Measurements from ENCODE around the gene ZBTB20.

The ZBTB20 gene

DNA sequence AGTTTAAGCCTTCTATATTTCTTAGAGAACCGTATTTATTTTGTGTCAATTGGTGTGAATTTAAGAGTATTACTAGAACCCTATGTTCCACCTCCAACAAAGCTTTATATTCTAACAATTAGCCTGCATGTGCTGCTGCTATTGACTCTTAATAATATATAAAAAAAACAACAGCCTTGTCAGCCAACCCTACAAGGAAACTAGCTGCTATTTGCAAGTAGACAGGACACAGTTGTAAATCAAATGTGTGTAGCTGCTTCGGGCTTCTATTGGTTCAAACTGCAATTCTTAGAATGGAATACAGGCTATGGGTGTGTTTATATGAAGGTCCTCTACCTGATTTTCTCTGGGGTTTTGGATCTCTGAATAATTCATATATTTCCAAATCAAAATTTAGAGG lies 60.7 kb downstream of the ZBTB20 start:
- no peak for DNase-seq

DNA sequence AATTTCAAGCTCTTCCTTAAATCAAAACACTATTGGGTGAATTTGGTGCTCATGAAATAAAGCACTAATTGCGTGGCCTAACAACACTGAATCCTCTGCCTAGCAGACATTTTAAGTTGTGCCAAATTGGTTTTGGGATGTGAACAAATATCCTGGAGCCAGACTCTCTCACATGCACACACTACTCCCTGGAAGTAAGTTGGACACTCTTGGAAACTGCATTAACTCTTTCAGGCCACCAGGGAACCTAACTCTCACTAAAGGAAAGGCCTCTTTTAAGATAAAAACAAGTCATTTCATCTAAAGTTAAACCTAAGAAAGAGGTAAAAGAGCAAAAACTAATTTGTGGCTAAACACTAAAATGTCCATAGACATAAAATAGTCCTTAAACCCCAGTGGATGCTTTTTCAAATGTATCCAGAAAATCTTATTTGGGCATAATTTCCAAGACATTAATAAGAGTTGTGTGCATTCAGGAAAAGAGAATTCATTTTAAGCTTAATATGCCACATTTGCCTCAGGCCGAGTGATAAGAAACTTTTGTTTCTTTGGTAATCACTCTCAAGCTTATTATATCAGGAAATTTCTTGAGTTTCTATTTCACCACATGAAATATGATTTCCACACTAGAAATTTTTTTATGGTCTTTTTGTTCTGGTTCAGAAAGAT lies 61.8 kb downstream of the ZBTB20 start:
- no peak for DNase-seq

DNA sequence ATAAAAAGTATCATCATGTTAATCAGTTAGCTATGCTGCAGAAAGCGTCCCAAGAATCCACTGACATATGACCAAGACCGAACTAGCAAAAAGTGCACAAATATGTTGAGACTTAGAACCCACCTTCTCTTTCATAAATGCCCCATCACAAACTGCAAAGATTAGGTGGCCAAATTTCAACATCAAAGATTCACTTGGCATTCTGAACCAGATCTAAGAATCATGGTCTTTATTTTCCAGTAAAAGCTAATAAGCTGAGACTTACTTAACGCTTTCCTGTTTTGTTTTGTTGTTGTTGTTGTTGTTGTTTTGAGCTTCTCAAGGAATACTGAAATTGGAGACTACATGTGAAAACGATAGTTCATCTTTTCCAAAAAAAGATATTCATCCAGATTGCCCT lies 62.4 kb downstream of the ZBTB20 start:
- DNase-seq, result no peak

DNA sequence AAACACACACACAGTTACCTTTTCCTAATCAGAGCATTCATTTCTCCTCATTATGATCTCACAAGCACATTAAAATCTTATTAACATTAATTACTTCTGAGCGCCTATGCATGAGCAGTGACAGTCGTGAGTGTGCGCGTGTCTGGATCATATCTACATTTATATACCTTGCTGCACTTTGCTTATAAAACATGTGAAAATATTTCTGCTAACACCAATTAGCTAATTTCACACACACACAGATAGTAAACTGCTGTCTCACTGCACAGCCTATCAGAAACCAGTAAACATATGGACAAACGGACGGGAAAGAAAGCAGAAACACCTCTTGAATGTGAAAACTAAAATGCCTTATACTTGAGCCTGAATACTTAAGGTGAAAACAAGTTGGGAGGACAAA lies 64.8 kb downstream of the ZBTB20 start:
- DNase-seq, result no peak

DNA sequence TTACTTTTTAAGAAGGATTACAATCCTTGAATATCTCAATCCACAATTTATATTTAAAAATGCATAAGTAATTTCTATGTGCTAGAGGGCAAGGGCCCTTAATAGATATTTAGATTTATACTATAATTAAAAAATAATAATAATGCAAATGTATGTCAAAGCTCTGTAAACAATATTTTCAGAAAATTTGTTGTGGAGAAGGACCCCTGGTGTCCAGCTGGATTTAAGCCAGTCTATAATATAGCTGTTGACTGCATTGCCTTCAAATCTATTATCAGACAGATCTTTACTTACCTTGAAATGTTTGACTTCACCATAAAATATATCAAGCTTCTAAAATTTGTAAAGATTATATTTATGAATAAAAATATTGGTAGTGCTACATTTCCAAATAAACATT lies 65.6 kb downstream of the ZBTB20 start:
- no peak for DNase-seq

DNA sequence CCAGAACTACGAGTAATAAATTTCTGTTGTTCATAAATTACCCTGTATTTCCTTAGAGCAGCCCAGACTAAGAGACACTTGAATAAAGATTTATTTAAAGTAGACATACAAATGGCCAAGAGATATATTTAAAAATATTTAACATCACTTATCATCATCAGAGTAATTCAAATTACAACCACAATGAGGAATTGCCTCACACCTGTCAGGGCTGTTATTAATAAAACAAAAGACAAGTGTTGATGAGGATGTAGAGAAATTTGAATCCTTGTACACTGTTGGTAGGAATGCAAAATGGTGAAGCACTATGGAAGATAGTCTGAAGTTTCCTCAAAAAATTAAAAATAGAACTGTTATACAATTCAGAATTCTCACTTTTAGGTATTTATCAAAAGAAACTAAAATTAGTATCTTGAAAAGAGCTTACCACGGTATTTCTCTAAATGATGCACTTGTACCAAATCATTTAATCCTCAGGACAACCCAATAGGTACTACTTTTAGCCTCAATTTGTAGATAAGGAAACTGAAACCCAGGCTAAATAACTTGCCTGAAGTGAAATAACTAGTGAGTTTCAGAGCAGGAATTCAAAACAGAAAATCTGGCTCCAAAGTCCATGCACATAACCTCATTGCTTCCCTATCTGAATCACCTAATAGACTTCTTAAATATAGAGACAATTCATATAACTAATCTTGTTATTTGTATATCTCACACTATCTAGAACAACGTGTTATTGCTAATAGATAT lies 69.4 kb downstream of the ZBTB20 start:
- no peak for DNase-seq

DNA sequence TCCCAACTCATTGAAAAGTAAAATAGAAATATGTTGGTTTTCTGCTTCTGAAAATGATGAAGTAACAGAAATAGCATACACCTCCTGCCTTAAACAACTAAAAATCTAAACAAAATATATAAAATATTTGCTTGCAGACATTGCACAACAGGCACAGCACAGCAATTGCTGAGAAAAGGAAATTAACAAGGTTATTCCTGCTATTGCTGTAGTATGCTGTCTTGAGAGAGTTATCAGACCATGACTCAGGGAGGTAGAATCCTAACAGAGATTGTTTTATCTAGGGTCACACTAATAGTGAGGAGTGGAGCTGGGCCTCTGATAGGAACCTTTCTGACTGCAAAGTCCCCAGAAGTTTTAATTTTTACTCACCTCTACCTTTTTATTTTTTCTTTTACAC lies 72.6 kb downstream of the ZBTB20 start:
- no peak for DNase-seq

DNA sequence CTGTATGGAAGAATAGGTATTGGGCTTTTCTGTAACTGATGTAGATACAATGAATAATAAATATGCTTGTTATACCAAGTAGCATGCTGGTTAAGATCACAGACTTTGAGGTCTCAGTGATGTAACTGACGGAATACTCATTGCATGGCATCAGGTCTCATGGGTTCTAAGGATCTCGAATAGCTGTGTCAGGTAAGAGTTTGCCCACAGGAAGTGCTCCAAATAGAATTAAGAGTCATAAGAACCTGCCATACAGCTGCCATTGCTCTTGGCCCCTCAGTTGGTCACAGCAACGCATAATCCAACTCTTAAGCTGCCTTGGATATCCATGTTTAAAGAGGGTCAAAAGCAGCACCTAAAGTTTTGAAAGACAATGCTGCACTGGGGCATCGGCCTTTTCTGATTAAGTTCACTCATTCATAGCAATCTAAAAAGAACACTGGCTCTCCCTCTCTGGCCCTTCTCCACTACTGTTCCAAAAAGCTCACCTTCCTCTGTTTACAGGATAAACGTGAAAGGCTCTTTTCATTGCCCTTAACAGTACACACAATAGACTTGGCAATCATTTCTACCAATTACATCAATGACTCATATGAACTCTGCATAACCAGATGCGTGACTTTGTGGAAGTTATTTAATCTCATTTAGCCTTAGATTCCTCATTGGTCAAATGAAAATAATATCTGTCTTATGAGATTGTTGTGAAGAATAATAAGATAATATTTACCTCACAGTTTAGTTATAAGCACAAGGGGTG lies 74.6 kb downstream of the ZBTB20 start:
- no peak for DNase-seq

DNA sequence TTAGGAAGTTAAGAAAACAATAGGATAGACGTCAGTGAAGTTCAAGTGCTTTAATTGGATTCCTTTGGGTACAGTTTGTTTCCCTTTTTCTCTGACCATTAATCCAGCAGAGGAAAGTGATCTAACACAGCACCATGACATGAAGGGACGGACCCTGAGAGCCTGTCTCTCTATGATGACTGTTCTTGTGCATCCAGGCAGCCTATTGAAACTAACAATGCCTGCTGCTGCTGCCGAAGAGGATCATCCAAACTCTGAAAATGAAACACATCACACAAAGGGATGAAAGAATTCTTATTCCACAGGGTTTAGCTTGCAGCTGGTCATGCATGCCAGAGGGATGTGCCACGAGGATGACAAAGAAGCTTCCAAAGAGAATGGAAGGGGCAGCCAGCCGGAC lies 75.5 kb downstream of the ZBTB20 start:
- no peak for DNase-seq

DNA sequence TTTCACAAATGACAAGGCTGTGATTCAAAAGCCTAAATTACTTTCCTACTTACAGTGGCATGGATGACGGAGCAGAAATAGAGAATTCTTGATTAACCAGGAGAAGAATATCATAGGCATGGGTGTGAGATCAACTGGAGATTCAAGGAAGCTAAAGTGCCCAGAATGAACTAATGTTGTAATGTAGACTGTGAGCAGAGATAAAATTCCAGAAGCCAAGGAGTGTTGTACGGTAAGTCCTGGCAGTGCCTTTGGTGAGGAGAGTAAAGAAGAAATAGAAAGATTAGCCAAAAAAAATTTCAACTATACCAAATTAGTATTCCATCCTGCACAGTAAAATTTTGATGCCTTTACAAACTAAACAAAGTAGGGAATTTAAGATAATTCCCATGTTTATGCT lies 75.9 kb downstream of the ZBTB20 start:
- DNase-seq, result no peak

DNA sequence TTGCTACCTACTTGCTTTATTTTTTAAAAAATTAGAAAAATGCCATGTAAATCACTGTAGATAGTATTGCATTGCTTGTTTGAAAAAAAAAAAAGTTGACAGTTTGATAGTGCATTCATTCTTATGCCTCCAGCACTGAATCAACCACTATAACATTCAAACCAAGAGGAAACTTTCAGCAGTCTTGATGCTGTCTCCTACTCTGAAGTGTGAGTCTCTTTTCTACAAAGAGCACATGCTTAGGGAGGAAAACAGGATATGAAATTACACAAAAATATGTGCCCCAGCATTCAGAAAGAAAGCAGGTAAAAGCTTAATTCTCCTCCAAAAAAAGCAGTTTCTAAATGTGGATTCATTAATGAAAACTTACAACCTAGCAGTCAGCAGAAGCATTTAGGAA lies 78.3 kb downstream of the ZBTB20 start:
- no peak for DNase-seq

DNA sequence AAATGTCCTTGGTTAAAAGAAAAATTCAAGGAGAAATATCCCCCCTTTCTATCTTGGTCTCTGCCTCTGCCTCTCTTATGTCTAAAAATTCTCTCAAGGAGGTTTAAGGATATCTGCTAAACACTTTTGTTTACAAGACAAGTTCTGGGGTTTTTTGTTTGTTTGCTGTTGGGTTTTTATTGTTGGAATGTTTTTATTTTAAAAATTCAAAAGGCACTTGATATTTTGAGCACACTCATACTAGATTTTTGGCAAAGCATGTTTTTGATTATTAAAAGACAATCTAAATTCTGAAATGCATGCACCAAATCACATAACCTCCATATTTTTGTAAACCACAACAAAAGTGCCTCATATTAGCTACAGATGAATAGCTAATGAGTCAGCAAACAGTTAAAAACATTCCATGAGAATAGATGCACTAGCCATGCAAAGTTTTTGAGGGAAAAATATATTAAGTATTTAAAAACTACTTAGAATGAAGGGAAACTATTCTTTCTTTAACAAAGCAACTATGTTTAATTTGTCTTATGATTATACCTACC lies 84.6 kb downstream of the ZBTB20 start:
- DNase-seq, result no peak

DNA sequence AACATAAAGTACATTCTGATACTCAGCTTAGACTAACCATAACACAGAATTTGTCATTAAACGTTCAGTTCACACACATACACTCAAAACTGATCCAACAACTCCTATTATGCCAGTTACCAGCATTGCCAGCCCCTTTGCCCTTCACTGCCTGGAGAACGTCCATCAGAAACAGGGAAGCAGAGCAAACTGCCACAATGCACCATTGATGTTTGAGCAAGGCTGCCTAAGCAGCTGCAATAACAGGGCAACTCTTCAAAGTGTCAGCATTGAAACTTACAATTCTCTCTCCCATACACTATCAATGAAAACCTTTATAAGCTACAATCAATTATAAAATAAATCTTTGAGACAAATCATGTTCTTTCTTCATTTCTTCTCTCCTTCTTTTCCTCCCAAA lies 85.1 kb downstream of the ZBTB20 start:
- no peak for DNase-seq

DNA sequence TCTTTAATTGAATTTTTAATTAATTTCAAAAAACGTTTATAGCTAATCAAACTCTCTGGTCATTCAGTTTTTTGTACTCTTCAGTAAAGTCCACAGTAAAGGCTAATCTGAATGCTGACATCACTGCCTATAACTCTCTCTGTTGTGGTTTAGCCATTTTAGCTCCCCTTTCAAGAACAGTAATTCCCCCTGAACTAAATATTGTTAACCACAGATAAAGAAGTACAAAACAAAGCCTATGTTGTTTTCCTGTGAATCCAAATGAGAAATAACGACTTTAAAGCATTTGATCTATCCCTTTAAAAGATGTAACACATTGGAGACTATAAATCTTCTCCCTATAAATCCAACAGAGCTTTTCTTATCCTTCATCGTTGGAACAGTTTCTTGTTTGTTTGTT lies 94.2 kb downstream of the ZBTB20 start:
- no peak for DNase-seq

DNA sequence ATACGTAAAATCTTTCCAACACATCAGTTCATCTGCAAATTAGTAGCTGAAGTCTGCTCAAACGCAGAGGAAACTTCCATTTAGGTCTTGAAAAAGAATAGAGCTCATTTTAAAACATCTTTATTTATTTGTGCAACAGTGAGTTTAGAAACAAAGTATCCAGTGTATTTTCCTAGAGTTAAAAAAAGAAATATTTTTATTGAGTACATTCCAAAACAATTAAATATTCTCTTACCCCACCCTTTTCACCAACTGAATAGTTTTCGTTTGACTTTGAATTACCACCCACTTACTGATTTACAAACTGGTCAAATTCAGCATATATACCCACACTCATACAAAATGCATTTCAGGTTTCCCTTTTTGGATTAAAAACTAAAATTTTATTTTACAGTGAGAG lies 104.7 kb downstream of the ZBTB20 start:
- no peak for DNase-seq

DNA sequence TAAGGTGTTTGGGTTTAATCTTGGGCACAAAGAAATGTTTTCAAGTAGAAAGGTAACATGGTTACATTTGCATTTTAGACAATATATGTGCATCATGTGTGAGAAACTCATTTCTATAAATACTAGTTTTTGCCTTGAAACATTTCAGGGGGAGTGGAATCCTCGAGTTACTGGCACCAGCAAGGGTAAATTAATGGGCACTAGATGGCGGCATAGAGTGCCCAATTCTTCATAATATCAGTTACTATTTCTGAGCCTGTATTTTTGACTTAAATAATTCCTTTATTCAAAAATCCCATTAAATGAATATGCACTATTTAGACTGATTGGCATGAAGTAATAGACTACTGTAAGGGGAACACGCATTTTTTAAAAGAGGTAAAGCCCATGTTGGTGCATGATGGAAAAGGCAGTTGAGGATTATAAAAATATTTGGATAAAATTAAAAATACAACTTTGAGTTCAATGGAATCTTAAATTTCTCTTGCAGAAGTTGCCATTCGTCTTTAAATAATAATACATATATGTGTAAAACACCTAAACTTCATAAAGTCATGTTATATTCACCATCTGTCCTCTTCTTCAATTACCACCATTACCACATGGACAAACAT lies 106.3 kb downstream of the ZBTB20 start:
- DNase-seq, result peak; percentile 52

DNA sequence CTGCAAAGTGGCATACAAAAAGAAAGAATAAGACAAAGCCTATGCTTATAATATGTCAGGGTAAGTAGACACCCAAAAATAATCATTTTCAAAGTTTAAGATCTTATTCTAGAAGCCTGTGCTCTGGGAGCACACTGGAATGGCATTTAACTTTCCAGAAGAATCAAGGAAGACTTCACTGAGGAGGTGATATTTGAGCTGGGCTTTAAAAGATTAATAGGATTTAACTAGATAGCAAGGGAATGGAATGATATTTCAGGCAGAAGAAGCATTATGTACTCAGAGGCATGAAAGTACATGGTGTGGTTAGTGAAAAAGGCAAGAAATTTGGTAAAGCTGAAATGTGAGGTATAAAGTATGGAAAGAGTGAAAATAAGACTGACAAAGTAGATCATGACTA lies 106.8 kb downstream of the ZBTB20 start:
- no peak for DNase-seq

DNA sequence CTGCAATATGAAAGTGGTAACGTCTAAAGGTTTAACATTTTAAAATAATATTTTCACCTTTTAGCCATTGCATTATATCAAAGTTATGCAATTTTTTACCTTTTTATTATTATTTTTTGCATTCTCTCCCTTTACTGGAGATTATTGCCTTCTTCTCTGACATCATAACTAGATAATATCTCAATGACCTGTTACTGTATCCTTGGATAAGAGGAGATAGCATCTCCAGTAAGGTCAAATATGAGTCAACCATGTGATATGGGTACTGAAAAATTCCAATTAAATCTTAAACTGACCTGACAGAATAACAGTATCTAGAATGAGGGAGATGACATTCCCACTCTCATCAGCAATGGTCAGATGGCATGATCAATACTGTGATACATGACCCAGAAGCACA lies 108.3 kb downstream of the ZBTB20 start:
- DNase-seq, result no peak

DNA sequence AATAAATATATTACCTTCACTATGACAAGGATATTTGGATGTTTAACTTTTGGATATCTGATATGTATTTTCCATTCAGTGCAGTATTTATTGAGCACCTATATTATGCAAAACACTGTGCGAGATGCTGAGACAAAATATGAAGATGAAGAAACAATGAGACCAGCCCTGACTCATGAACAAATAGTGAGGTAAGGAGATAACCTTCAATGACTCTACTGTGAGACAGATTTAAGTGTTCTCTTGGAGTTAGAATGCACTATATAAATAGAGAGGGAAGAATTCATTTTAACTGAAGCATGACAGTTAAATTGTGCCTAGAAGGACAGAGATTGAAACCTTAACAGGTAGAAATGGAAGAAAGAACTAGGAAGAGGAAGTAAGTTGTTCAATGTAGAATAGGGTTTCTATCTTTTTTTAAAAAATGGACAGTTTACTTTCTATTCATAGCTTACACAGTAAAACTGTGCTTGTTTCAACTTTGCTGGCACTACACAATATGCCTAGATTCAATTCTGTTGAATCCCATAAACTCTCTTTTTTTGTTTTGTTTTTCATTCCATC lies 124.2 kb downstream of the ZBTB20 start:
- no peak for DNase-seq

DNA sequence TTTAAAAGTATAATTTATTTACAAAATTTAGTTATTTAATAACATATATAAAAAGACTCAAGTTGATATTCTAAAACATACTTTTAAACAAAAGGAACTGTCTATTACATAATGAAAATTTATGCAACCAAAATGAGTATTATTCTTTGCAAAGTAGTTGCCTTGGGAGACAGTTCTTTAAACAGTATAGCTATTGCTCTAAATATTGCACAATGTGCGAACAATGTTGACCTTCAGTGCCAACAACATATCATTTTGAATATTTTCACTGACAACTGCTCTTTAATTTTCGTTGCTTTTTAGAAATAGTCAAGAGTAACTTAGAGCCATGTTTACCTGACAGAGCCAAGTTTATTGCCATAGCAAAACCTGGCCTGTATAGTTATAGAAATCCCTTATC lies 124.9 kb downstream of the ZBTB20 start:
- no peak for DNase-seq

DNA sequence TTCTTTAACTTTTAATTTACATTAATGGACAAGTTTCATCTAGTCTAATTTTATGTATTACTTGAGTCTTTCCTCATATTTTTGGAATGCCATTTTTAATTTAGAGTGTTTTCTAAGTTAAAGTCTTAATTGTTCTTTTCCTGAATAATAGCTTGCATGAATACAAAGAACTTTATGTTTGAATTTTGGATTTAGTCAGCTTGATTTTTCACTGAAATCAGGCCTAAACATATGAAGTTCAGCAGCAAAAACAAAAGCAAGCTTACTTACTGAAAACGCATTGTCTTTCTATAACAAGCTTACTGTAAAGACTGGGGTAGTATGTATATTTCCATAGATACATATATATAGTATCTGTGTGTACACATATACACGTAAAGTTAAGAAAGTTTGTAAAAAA lies 126.0 kb downstream of the ZBTB20 start:
- no peak for DNase-seq

DNA sequence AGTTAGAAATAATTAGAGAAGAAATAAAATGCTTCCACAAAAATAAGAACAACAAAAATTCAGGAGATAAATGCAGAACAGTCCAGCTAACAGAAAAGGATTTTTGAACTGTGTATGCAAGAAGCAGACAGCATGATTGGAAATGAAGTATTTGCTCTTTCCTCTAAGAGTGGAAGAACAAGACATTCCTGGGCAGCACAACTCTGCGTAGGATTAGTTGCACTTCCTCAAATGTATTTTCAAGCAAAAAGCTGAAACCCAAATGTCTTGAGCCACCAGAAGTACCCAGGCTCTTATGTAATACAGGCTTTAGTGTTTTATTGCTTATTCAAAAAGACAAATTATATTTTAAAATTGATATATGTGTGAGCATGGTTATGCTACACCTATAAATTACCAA lies 127.2 kb downstream of the ZBTB20 start:
- no peak for DNase-seq

DNA sequence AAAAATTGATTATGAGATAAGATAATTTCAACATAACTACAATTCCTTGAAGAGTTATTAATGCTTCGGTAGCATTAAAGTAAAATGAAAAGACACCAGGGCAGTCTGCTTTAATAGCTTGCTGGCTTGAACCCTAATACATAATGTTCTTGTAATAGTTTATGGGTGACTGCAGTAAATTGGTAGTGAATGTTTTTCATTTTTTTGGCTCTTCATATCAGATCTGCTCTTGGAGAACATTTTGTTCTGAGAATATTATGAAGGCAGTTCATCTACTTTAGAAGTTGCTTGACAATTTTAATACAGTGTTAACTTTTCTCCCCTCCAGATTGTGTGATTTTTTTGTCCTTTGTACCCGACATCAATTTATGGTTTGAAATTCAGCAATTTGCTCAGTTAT lies 128.4 kb downstream of the ZBTB20 start:
- no peak for DNase-seq

All from CD4-positive, alpha-beta T cell treated with Interleukin-4 for 4 hours (primary cell).